Omental fat pad (tissue), 4 donors: Measurements from ENCODE around the gene RPUSD4. TPM values are rescaled to one million over a fixed set of nuclear protein-coding genes. Genes with fewer than 3 reads are reported as not detected.

Experiments used
- ATAC-seq: fragments of 150-250 bp; one replicate; pipeline ENCODE4 v1.9.1; 2016; ENCODE audit warnings: mild to moderate bottlenecking, moderate library complexity; ENCODE audit not compliant: low FRiP score
- DNase-seq: peaks from one replicate; pipeline ENCODE4 v3.0.0-alpha.2; 2019; ENCODE audit warnings: low spot score
- total RNA-seq, 4 donors: library from RNA; depleted of rRNA; stranded (reverse); fragments of >200 nt; gene quantifications; one replicate each; pipeline ENCODE4 v1.1.0, GENCODE V29; 2016
- TF ChIP-seq, protein P1 (sequence below), 3 donors: fragments of 450-650 bp; IDR thresholded peaks; one replicate each; pipeline ENCODE4 v1.5.1; 2016 to 2017; ENCODE audit warnings: antibody characterized with exemption in 3 of 3, mild to moderate bottlenecking in 3 of 3, moderate library complexity in 2 of 3

Gene RPUSD4
- total RNA-seq, 4 donors from 2014 or later, result 19.3 to 42.0 (median 24.0) TPM

DNA sequence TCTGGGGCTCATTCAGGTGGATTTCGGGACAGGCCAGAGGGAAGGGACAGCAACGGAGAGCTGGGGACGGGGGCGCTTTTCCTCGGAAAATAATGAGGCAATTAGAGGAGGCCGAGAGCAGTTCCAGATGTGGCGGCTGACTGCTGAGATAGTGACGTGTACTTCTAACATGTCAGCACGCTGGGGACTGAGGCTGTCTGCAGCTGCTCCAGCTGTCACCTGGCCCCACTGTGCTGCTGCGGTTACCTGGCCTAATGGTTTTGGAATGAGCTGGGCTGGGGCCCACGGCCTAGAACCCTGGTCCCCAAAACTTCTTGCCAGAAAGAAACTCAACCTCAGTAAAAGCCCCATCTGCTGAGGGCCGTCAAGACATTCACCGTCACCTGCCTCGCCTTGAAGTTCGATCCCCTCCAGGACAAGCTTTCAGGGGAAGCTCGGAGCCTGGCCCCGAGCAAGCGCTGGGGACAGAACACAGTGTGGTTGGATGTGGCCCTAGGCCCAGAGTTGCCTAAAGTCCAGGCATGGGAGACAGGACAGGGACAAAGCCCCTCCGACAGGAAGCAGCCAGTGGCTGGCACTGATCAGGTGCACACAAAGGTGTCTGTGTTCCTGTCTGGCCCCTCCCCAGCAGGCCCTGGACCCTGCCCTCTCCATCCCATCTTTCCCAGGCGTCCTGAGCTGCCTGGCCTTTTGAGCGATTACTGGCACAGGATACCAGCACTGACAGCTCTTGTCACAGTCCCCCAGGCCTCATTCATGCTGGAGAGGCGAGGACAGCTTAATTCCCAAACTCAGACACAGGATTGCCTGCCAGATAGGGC is 22.1 kb downstream of the RPUSD4 start:
- ATAC-seq, result no peak

DNA sequence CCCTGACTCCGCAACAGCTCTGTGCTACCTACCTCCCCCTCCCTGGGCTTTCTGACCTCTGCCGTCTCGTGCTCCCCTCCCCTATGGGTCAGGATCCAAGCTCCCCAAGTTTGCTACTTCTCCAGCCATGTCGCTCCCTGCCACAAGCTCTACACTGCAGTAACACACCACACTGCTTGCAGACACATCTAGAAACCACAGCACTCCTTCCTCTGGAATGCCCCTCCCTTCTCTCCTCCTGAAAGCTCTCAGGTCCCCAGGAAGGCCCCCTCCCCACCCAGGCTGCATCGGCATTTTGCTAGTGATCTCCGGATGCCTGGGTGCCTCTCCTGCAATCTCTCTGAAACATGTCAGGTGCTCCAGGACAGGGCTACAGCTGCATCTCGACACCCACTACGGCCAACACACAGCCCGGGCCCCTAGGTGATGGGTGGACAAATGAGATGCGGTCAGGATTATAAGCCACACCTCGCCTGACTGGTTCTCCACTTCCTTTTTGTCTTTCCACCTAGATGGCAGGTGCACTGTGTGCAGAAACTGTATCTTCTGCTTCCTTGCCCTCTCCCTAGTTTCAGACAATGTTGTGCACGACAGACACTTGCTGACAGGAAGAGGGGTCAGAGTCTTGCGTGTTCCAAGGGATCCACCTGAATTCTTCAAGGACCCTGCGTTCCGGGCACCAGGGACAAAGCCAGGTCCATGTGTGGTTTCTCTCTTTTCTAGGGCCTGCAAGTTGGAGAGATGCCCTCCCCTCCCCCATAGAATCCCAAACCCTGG is 22.9 kb downstream of the RPUSD4 start:
- ATAC-seq (no peak), DNase-seq (no peak)
- TF ChIP-seq, protein P1, sequence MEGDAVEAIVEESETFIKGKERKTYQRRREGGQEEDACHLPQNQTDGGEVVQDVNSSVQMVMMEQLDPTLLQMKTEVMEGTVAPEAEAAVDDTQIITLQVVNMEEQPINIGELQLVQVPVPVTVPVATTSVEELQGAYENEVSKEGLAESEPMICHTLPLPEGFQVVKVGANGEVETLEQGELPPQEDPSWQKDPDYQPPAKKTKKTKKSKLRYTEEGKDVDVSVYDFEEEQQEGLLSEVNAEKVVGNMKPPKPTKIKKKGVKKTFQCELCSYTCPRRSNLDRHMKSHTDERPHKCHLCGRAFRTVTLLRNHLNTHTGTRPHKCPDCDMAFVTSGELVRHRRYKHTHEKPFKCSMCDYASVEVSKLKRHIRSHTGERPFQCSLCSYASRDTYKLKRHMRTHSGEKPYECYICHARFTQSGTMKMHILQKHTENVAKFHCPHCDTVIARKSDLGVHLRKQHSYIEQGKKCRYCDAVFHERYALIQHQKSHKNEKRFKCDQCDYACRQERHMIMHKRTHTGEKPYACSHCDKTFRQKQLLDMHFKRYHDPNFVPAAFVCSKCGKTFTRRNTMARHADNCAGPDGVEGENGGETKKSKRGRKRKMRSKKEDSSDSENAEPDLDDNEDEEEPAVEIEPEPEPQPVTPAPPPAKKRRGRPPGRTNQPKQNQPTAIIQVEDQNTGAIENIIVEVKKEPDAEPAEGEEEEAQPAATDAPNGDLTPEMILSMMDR (IDR thresholded peaks at IDR 0.05), result no peak

More for the DNA sequence above, 22.1 kb downstream of the RPUSD4 start:
- TF ChIP-seq, protein P1 (IDR thresholded peaks at IDR 0.05), result no peak
- no peak for DNase-seq

DNA sequence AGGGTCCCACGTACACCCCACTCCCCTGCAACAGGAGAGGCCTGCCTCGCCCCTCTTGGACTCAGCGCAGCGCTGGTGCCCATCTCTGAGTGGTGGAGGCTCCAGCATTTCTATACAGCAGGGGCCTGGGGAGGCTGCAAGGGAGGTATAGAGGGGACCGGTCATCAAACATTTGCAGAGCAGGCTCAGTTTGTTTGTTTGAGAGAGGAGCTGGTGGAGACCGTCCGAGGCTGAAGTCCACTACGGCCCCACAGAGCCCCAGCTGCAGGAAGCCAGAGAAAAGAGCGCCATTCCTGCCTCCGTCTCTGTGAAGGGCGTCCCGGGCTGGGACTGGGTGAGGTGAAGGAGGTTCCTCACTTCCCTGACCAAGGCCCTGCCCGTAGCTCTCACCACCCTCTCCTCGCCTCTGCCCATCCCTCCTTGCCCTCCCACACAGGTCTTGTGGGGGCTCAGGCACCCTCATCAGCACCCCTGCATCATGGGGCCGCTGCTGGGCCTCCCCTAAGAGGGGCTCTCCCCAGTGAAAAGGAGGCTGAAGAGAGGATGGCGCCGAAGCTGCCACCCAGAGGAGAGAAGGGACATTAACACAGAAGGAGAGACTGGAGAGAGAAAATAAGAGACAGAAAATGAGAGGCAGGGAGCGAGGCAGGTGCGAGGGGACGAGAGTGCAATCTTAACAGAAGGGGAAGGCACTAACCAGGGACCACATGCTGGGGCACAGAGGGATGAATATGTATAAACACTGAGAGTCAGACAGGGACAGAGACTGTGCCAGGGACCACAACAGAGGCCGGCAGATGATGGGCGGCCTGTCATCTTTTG is 24.5 kb downstream of the RPUSD4 start:
- no peak for ATAC-seq
- TF ChIP-seq, protein P1 (IDR thresholded peaks at IDR 0.05), result no peak
- no peak for DNase-seq

DNA sequence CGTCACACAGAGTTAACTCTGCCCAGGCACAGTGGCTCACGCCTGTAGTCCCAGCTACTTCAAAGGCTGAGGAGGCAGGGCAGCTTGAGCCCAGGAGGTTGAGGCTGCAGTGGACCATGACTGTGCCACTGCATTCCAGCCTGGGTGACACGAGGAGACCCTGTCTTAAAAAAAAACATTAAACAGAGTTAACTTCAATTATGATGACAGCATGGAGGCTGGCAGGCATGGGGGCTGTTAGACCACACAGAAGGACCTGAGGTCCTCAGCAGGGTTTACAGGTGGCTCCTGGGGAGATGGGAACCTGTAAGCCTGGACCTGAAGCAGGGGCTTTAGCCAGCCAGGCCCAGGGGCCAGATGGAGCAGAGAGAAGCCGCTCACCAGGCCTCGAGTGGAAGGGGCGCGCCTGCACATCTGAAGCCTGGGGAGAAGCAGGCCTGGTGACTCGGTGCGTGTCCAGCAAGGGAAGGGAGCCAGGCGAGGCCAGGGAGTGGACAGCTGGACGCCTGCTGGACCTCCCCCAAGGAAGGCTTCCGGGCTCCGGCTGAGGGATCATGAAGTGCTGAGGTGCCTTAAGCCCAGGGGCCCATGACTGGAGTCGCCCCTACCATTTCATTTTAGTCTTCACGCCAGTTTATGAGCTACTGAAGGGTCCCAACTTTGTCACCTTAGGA is 25.3 kb downstream of the RPUSD4 start:
- ATAC-seq (no peak), DNase-seq (no peak)
- TF ChIP-seq, protein P1 (IDR thresholded peaks at IDR 0.05), result no peak

DNA sequence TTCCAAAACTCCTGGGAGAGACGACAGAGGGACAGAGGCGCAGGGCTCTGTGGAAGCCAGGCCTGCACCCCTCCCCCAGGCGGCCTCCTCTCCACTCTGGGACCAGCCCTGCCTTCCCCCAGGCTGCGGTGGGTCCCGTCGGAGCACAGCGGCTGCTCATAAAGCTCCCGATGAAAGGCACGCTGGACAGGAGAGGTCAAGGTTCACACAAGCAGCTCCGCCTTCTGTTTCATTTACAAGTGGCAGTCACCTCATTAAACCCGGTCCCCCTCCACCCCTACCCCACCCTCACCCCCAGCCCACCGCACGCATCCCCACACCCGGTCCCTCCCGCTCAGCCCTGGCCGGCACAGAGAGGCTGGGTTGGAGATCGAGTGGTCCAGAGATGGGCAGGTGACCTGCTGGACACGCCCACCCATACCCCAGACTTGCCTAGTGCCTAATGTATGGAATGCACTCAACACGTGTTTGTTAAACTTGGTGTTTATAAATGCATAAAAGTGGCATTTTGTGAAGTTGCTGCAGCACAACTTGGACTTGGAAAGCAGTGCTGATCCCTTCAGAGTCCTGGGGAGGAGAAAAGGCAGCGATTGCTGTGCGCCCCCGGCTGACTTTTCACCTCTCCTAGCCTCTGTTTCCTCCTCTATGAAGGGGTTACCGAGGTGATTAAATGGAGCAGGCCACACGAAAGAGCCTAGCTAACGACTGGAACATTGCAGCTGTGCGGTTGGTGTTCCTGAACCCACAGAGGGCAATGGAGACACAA is 26.0 kb downstream of the RPUSD4 start:
- ATAC-seq (no peak), DNase-seq (no peak)
- TF ChIP-seq, protein P1 (IDR thresholded peaks at IDR 0.05), result no peak
